Measurements from ENCODE around the gene SHC2.

GRCh38 chr19:405121-405965 is 55.5 kb downstream of the SHC2 start:
- TF ChIP-seq EZH2 (IDR thresholded peaks at IDR 0.05; ENCODE audit: low read length, missing control alignments) (no peak), CTCF (conservative IDR thresholded peaks at IDR 0.05 in 1 of 2, IDR thresholded peaks at IDR 0.05 in 1 of 2; ENCODE audit: low read depth in 1 of 2, low read length in 2 of 2) (no peak)
